ENCODE measurements around the gene PFKFB3.

PFKFB3 gene

DNA sequence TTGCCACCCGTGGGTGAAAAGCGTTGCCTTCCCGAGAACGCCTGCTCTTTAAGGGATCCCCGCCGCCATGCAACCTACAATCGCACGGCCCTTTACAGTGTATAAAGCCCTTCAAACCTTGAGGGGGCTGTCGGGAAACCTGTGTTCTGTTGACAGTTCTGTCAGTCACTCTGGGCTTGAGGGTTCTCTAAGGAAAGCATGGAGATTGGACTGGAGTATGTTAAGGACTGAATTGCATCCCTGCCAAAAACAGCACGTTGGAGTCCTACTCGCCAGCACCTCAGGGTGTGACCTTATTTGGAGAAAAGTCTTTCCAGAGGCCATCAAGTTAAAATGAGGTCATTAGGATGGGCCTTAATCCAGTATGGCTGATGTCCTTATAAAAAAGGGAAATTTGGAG is 70.6 kb downstream of the PFKFB3 start:
- H3K4me3 ChIP-seq (ENCODE audit: low read depth, low read length): no peak overlapping the region
- POLR2A ChIA-PET: interaction anchor here (0.6 kb wide), 2 partner anchors 18 to 40 kb away, joined by 3 read pairs; no protein-coding TSS in a partner anchor
- H3K4me1 ChIP-seq (ENCODE audit: control insufficient read depth, insufficient read depth, low read length): no peaks in the 10 kb centered on the region
- no peaks in the 10 kb centered on the region for H3K9me3 ChIP-seq (ENCODE audit: control insufficient read depth, insufficient read depth, low read depth, low read length)
- H3K27ac ChIP-seq (ENCODE audit: extremely low read depth, low read depth, low read length): no peak overlapping the region
- CTCF ChIA-PET: no interaction called here
- no peaks in the 10 kb centered on the region for H3K36me3 ChIP-seq (ENCODE audit: control insufficient read depth in 2 of 2, insufficient read depth in 1 of 2, low read length in 2 of 2)
- TF ChIP-seq ZNF776 (tag by site-specific recombination; IDR thresholded peaks at IDR 0.05; ENCODE audit: borderline replicate concordance) (no peak), REPIN1 (tag by site-specific recombination; IDR thresholded peaks at IDR 0.05; ENCODE audit: low read depth) (no peak), SP3 (tag by site-specific recombination; IDR thresholded peaks at IDR 0.05) (no peak), ZSCAN16 (tag by site-specific recombination; IDR thresholded peaks at IDR 0.05) (no peak), ZNF2 (tag by site-specific recombination; IDR thresholded peaks at IDR 0.05) (no peak), ZNF157 (tag by site-specific recombination; IDR thresholded peaks at IDR 0.05) (no peak), ZNF558 (tag by site-specific recombination; IDR thresholded peaks at IDR 0.05) (no peak), BCL11B (tag by site-specific recombination; IDR thresholded peaks at IDR 0.05; ENCODE audit: low read depth) (no peak), EGR2 (tag by site-specific recombination; IDR thresholded peaks at IDR 0.05; ENCODE audit: low read depth) (no peak), ZNF521 (tag by site-specific recombination; IDR thresholded peaks at IDR 0.05) (no peak), ZBTB17 (tag by site-specific recombination; IDR thresholded peaks at IDR 0.05) (no peak), ZNF785 (tag by site-specific recombination; IDR thresholded peaks at IDR 0.05) (no peak), ZNF155 (tag by site-specific recombination; IDR thresholded peaks at IDR 0.05) (no peak)
- TF ChIP-seq, protein P1, sequence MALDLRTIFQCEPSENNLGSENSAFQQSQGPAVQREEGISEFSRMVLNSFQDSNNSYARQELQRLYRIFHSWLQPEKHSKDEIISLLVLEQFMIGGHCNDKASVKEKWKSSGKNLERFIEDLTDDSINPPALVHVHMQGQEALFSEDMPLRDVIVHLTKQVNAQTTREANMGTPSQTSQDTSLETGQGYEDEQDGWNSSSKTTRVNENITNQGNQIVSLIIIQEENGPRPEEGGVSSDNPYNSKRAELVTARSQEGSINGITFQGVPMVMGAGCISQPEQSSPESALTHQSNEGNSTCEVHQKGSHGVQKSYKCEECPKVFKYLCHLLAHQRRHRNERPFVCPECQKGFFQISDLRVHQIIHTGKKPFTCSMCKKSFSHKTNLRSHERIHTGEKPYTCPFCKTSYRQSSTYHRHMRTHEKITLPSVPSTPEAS (tag by site-specific recombination; IDR thresholded peaks at IDR 0.05): no peak
- TF ChIP-seq, protein P2, sequence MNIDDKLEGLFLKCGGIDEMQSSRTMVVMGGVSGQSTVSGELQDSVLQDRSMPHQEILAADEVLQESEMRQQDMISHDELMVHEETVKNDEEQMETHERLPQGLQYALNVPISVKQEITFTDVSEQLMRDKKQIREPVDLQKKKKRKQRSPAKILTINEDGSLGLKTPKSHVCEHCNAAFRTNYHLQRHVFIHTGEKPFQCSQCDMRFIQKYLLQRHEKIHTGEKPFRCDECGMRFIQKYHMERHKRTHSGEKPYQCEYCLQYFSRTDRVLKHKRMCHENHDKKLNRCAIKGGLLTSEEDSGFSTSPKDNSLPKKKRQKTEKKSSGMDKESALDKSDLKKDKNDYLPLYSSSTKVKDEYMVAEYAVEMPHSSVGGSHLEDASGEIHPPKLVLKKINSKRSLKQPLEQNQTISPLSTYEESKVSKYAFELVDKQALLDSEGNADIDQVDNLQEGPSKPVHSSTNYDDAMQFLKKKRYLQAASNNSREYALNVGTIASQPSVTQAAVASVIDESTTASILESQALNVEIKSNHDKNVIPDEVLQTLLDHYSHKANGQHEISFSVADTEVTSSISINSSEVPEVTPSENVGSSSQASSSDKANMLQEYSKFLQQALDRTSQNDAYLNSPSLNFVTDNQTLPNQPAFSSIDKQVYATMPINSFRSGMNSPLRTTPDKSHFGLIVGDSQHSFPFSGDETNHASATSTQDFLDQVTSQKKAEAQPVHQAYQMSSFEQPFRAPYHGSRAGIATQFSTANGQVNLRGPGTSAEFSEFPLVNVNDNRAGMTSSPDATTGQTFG (tag by site-specific recombination; IDR thresholded peaks at IDR 0.05; ENCODE audit: borderline replicate concordance): no peak
- TF ChIP-seq, protein P3, sequence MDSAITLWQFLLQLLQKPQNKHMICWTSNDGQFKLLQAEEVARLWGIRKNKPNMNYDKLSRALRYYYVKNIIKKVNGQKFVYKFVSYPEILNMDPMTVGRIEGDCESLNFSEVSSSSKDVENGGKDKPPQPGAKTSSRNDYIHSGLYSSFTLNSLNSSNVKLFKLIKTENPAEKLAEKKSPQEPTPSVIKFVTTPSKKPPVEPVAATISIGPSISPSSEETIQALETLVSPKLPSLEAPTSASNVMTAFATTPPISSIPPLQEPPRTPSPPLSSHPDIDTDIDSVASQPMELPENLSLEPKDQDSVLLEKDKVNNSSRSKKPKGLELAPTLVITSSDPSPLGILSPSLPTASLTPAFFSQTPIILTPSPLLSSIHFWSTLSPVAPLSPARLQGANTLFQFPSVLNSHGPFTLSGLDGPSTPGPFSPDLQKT (IDR thresholded peaks at IDR 0.05; ENCODE audit: borderline replicate concordance, low read depth, low read length): no peak
- TF ChIP-seq, protein P4, sequence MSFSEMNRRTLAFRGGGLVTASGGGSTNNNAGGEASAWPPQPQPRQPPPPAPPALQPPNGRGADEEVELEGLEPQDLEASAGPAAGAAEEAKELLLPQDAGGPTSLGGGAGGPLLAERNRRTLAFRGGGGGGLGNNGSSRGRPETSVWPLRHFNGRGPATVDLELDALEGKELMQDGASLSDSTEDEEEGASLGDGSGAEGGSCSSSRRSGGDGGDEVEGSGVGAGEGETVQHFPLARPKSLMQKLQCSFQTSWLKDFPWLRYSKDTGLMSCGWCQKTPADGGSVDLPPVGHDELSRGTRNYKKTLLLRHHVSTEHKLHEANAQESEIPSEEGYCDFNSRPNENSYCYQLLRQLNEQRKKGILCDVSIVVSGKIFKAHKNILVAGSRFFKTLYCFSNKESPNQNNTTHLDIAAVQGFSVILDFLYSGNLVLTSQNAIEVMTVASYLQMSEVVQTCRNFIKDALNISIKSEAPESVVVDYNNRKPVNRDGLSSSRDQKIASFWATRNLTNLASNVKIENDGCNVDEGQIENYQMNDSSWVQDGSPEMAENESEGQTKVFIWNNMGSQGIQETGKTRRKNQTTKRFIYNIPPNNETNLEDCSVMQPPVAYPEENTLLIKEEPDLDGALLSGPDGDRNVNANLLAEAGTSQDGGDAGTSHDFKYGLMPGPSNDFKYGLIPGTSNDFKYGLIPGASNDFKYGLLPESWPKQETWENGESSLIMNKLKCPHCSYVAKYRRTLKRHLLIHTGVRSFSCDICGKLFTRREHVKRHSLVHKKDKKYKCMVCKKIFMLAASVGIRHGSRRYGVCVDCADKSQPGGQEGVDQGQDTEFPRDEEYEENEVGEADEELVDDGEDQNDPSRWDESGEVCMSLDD (tag by site-specific recombination; IDR thresholded peaks at IDR 0.05): no peak

DNA sequence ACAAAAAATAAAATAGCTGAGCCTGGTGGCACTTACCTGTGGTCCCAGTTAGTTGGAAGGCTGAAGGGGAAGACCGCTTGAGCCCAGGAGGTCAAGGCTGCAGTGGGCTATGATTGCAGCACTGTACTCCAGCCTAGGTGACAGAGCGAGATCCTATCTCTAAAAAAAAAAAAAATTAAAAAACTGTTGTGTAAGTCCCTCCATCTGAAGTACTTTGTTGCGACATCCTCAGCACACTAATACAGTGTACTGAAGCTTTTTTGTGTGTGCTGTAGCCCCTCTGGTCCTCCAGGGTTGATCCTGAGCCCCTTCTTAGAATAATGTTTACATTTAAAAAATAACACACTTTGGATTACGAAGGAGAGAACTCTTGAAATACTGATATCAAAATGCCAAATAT is 71.3 kb downstream of the PFKFB3 start:
- Histone ChIP-seq H3K4me1 (ENCODE audit: control insufficient read depth, insufficient read depth, low read length) (no peaks in the 10 kb centered on the region), H3K27ac (ENCODE audit: extremely low read depth, low read depth, low read length) (no peak overlapping the region), H3K36me3 (ENCODE audit: control insufficient read depth in 2 of 2, insufficient read depth in 1 of 2, low read length in 2 of 2) (no peaks in the 10 kb centered on the region), H3K4me3 (ENCODE audit: low read depth, low read length) (no peak overlapping the region), H3K9me3 (ENCODE audit: control insufficient read depth, insufficient read depth, low read depth, low read length) (no peaks in the 10 kb centered on the region)
- POLR2A ChIA-PET: no interaction called here
- CTCF ChIA-PET: interaction anchor here (0.7 kb wide), 1 partner anchor 42 kb away, joined by 3 read pairs; no protein-coding TSS in a partner anchor
- TF ChIP-seq, protein P5, sequence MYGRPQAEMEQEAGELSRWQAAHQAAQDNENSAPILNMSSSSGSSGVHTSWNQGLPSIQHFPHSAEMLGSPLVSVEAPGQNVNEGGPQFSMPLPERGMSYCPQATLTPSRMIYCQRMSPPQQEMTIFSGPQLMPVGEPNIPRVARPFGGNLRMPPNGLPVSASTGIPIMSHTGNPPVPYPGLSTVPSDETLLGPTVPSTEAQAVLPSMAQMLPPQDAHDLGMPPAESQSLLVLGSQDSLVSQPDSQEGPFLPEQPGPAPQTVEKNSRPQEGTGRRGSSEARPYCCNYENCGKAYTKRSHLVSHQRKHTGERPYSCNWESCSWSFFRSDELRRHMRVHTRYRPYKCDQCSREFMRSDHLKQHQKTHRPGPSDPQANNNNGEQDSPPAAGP (tag by site-specific recombination; IDR thresholded peaks at IDR 0.05): no peak
- no peak for TF ChIP-seq ZNF184 (tag by site-specific recombination; IDR thresholded peaks at IDR 0.05)
